ENCODE data around the gene CFAP46.

The CFAP46 gene

DNA sequence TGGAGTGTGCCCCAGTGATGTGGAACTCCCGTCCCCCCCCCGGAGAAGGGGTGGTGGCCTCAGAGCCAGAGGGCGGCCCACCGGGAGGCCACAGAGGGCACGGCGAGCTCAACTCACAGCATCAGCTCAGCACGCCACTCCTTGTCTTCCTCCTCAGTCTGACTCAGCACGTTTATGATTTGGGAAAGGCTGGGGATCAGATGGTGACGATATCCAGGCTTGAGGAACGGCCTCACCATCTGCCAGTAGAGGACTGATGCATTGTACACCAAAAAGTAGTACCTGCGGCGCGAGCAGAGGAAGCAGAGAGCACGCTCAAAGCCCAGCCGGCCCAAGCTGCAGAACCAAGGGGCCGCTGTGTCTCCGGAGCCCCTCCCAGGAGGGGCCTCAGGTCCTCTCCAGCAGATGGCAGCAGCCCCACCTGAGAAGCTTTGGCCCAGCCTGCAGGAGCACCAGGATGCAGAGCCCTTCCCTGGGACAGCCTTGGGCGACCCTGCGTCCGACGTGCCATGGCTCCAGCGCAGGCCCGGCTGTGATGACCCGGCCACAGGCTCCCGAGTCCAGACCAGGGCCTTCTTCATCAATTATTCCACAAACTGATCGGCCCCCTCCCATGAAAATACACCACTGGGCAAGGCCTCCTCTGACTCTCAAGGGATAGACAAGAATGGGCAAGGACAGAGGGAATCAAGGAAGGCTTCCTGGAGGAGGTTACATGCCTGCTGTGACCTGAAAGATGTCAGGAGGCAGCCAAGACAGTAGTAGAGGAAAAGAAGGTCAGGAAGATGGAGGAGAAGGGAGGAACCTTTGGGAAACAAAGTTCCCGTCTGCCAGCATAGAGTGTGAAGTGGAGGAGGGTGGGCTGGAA is 3.7 kb downstream of the CFAP46 start:
- H3K27me3 ChIP-seq (ENCODE audit: low read length), result no peaks in the 10 kb centered on the region
- no peak overlapping the region for H3K4me2 ChIP-seq (ENCODE audit: low read depth, low read length, poor library complexity, severe bottlenecking)
- H3F3A ChIP-seq (ENCODE audit: insufficient read depth), result no peaks in the 10 kb centered on the region
- H3K27ac ChIP-seq (ENCODE audit: low read depth, low read length), result no peak overlapping the region
- no peaks in the 10 kb centered on the region for H3K79me2 ChIP-seq (ENCODE audit: insufficient read depth, low read length)
- H3K4me3 ChIP-seq (ENCODE audit: insufficient read depth, low read length, poor library complexity, severe bottlenecking), result no peak overlapping the region
- no peaks in the 10 kb centered on the region for H3K9me3 ChIP-seq (ENCODE audit: insufficient read depth, low read length)
- H3K36me3 ChIP-seq (ENCODE audit: low read length), result no peaks in the 10 kb centered on the region
- no peak overlapping the region for H3K9ac ChIP-seq (ENCODE audit: low read length)
- H4K20me1 ChIP-seq (ENCODE audit: low read depth, low read length), result no peaks in the 10 kb centered on the region
- H2AFZ ChIP-seq (ENCODE audit: low read depth, low read length, severe bottlenecking), result no peak overlapping the region
- TF ChIP-seq CTCF (IDR thresholded peaks at IDR 0.05; ENCODE audit: insufficient read depth, low read length, poor library complexity, severe bottlenecking) (no peak), EZH2phosphoT487 (conservative IDR thresholded peaks at IDR 0.05; ENCODE audit: low read length) (no peak)
- H3K9me2 ChIP-seq (replicated peaks; ENCODE audit: insufficient read depth, low read length), result no peaks in the 10 kb centered on the region

GRCh38 chr10:132937861-132938260 is 4.5 kb downstream of the CFAP46 start:
- no peaks in the 10 kb centered on the region for H3F3A ChIP-seq (ENCODE audit: insufficient read depth)
- no peak overlapping the region for H2AFZ ChIP-seq (ENCODE audit: low read depth, low read length, severe bottlenecking)
- no peaks in the 10 kb centered on the region for H3K27me3 ChIP-seq (ENCODE audit: low read length)
- H3K4me3 ChIP-seq (ENCODE audit: insufficient read depth, low read length, poor library complexity, severe bottlenecking), result no peak overlapping the region
- H3K27ac ChIP-seq (ENCODE audit: low read depth, low read length), result no peak overlapping the region
- H3K4me2 ChIP-seq (ENCODE audit: low read depth, low read length, poor library complexity, severe bottlenecking), result no peak overlapping the region
- H3K79me2 ChIP-seq (ENCODE audit: insufficient read depth, low read length), result no peaks in the 10 kb centered on the region
- H4K20me1 ChIP-seq (ENCODE audit: low read depth, low read length), result no peaks in the 10 kb centered on the region
- TF ChIP-seq EZH2phosphoT487 (conservative IDR thresholded peaks at IDR 0.05; ENCODE audit: low read length), result no peak
- TF ChIP-seq CTCF (IDR thresholded peaks at IDR 0.05; ENCODE audit: insufficient read depth, low read length, poor library complexity, severe bottlenecking), result no peak
- H3K9ac ChIP-seq (ENCODE audit: low read length), result no peak overlapping the region
- no peaks in the 10 kb centered on the region for H3K9me2 ChIP-seq (replicated peaks; ENCODE audit: insufficient read depth, low read length)
- no peaks in the 10 kb centered on the region for H3K9me3 ChIP-seq (ENCODE audit: insufficient read depth, low read length)
- no peaks in the 10 kb centered on the region for H3K36me3 ChIP-seq (ENCODE audit: low read length)

DNA sequence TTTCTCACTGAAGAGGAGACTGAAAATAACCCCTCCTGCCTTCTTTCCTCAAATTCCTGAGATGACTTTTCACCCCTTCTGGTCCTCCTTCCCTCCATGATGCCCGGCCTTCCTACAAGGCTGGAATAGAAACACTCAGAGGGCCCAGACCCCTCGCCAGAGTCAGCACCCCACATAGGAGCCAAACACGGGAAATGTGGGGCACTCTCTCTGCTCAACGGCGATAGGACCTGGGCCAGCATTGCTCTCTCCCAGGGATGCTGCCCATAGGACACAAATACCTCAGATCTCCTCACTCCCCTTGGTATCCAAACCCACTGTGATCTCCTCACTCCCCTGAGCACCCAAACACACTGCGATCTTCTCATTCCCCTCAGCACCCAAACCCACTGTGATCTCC is 7.4 kb downstream of the CFAP46 start:
- Histone ChIP-seq H3K4me2 (ENCODE audit: low read depth, low read length, poor library complexity, severe bottlenecking) (no peak overlapping the region), H4K20me1 (ENCODE audit: low read depth, low read length) (no peaks in the 10 kb centered on the region), H2AFZ (ENCODE audit: low read depth, low read length, severe bottlenecking) (no peak overlapping the region), H3K4me3 (ENCODE audit: insufficient read depth, low read length, poor library complexity, severe bottlenecking) (no peak overlapping the region), H3K36me3 (ENCODE audit: low read length) (no peaks in the 10 kb centered on the region), H3K27me3 (ENCODE audit: low read length) (no peaks in the 10 kb centered on the region), H3K79me2 (ENCODE audit: insufficient read depth, low read length) (no peaks in the 10 kb centered on the region), H3K9me2 (replicated peaks; ENCODE audit: insufficient read depth, low read length) (no peaks in the 10 kb centered on the region), H3K27ac (ENCODE audit: low read depth, low read length) (no peak overlapping the region), H3K9me3 (ENCODE audit: insufficient read depth, low read length) (no peaks in the 10 kb centered on the region), H3K9ac (ENCODE audit: low read length) (no peak overlapping the region), H3F3A (ENCODE audit: insufficient read depth) (no peaks in the 10 kb centered on the region)
- TF ChIP-seq CTCF (IDR thresholded peaks at IDR 0.05; ENCODE audit: insufficient read depth, low read length, poor library complexity, severe bottlenecking) (no peak), EZH2phosphoT487 (conservative IDR thresholded peaks at IDR 0.05; ENCODE audit: low read length) (no peak)

Measured in SU-DHL-6 (cell line).